Transverse colon (tissue), 4 donors: Measurements from ENCODE around the gene TDRD15. TPM values are rescaled to one million over a fixed set of nuclear protein-coding genes. Genes with fewer than 3 reads are reported as not detected.

Source experiments
- DNase-seq: peaks from one replicate; pipeline ENCODE4 v3.0.0-alpha.2; 2019
- H3K27ac ChIP-seq, 4 donors: fragments of 200-600 bp; sonication (generic); 2 replicates each; pipeline ENCODE4 v1.5.1; 2016 to 2018; ENCODE audit warnings: inconsistent platforms in 4 of 4
- H3K27me3 ChIP-seq: fragments of 200-600 bp; sonication (generic); 2 replicates; pipeline ENCODE4 v1.5.1; 2017; ENCODE audit warnings: inconsistent platforms
- H3K36me3 ChIP-seq, 4 donors: fragments of 200-600 bp; sonication (generic); 2 replicates each; pipeline ENCODE4 v1.5.1; 2017 to 2019; ENCODE audit warnings: inconsistent platforms in 4 of 4
- H3K4me1 ChIP-seq, 4 donors: fragments of 200-600 bp; sonication (generic); 2 replicates each; pipeline ENCODE4 v1.5.1; 2017 to 2020; ENCODE audit warnings: inconsistent platforms in 4 of 4
- H3K4me3 ChIP-seq, 4 donors: fragments of 200-600 bp; sonication (generic); 1 replicate in 1 of 4; 2 replicates in 3 of 4; pipeline versions ENCODE4 v1.5.1 to v1.6.1; 2017 to 2019; ENCODE audit warnings: inconsistent platforms in 4 of 4
- H3K9me3 ChIP-seq, 2 donors: fragments of 200-600 bp; sonication (generic); 2 replicates each; pipeline ENCODE4 v1.5.1; 2017 to 2019; ENCODE audit warnings: inconsistent platforms in 2 of 2
- EP300 ChIP-seq: sonication (generic); formaldehyde crosslinking; IDR thresholded peaks from one replicate; pipeline ENCODE4 v1.6.1; 2017; ENCODE audit warnings: antibody characterized with exemption, low read depth
- POLR2A ChIP-seq: fragments of 450-650 bp; IDR thresholded peaks from one replicate; pipeline ENCODE4 v1.6.1; 2016; ENCODE audit warnings: antibody characterized with exemption, mild to moderate bottlenecking, moderate library complexity
- POLR2AphosphoS5 ChIP-seq, 3 donors: sonication (generic); formaldehyde crosslinking; IDR thresholded peaks; one replicate each; pipeline ENCODE4 v1.6.1; 2016; ENCODE audit warnings: antibody characterized with exemption in 3 of 3
- WGBS, 2 donors: methylation state at CpG; one replicate each; pipeline ENCODE4 v1.1.5; 2018; ENCODE audit warnings: low coverage in 1 of 2; 5-methylcytosine and 5-hydroxymethylcytosine counted together
- in situ Hi-C, 4 donors: fragments of 200-750 bp; cut with MboI; loops; one replicate each; pipeline versions ENCODE4 v1.15.0 to v1.15.1; 2017; ENCODE audit warnings: low sequenced_read_pairs in 3 of 4, low pct_ligation_motif_present in 1 of 4, low pct_unique_long_range_greater_than_20kb in 1 of 4
- intact Hi-C: fragments of 100-400 bp; cut with DNase I; formaldehyde crosslinking; loops from one replicate; pipeline ENCODE4 v1.15.1; 2023; ENCODE audit warnings: low total_unique reads
- total RNA-seq, 4 donors: library from RNA; depleted of rRNA; stranded (reverse); fragments of >200 nt; gene quantifications; one replicate each; pipeline ENCODE4 v1.1.0, GENCODE V29; 2016
- TF ChIP-seq, protein P1 (sequence below), 5 experiments: fragments of 200-600 bp in 3 of 5; fragments of 450-650 bp in 2 of 5; sonication (generic) in 3 of 5; IDR thresholded peaks; 1 replicate in 2 of 5; 2 replicates in 3 of 5; pipeline ENCODE4 v1.5.1; 2016 to 2017; ENCODE audit warnings: antibody characterized with exemption in 5 of 5, inconsistent platforms in 3 of 5, mild to moderate bottlenecking in 2 of 5, moderate library complexity in 1 of 5

The TDRD15 gene
- total RNA-seq, 4 donors from 2014 or later = 0.32 TPM; not detected in 3

DNA sequence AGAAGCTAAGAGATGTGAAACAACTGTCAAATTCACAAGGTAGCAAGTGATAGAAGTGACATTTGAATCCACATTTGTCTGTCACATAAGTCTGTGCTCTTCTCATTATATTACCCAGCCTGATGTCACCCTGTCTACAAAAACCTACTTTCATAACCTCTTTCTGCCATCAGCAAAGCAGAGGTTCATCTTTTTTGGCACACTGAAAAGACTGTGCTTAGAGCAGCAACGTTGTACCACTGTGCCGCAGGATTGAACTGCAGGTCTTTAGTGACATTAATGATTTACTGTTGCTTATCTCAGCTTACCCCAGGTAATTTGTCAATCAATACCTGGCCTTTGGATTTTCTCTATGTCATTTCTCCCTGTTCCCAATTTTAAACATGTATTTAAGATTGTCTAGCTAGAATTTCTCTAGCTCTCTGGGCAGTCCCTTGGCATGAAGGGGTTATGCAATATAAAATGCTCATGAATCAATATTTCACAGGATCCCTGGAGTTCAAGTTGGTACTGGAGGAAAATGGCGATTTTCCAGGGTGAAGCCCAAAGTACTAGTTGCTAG, 31.4 kb upstream of the TDRD15 start:
- H3K4me1 ChIP-seq = no peaks in the 10 kb centered on the region
- DNase-seq = no peak
- 66 to 70% methylated on average over 3 of the region's 3 CpGs for WGBS, 2 donors
- no peaks in the 10 kb centered on the region for H3K9me3 ChIP-seq
- in situ Hi-C loops (no loop called here), intact Hi-C loops (no loop called here)
- H3K27ac ChIP-seq = no peak overlapping the region
- no peaks in the 10 kb centered on the region for H3K36me3 ChIP-seq
- no peak overlapping the region for H3K4me3 ChIP-seq
- no peaks in the 10 kb centered on the region for H3K27me3 ChIP-seq
- TF ChIP-seq POLR2AphosphoS5 (IDR thresholded peaks at IDR 0.05) (no peak), POLR2A (no peak), EP300 (no peak)
- TF ChIP-seq, protein P1, sequence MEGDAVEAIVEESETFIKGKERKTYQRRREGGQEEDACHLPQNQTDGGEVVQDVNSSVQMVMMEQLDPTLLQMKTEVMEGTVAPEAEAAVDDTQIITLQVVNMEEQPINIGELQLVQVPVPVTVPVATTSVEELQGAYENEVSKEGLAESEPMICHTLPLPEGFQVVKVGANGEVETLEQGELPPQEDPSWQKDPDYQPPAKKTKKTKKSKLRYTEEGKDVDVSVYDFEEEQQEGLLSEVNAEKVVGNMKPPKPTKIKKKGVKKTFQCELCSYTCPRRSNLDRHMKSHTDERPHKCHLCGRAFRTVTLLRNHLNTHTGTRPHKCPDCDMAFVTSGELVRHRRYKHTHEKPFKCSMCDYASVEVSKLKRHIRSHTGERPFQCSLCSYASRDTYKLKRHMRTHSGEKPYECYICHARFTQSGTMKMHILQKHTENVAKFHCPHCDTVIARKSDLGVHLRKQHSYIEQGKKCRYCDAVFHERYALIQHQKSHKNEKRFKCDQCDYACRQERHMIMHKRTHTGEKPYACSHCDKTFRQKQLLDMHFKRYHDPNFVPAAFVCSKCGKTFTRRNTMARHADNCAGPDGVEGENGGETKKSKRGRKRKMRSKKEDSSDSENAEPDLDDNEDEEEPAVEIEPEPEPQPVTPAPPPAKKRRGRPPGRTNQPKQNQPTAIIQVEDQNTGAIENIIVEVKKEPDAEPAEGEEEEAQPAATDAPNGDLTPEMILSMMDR (IDR thresholded peaks at IDR 0.05) = no peak

DNA sequence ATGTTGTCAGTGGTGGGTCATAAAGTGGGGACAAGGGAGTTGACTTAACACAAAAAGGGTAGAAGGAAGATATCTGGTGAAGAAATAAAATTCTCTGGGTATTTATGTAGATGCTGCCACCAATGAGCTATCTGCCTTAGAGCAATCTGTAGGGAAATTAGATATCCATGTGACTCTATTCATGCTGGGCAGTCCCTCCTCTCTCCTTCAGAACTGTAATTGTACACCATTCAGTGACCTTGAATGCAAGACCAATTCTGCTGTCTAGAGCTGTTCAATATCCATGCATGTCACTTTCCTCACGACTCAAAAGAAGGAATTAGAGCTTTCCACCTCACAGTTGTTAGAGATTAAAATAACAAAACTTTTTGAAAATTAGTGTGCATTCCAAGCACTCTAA, 28.6 kb upstream of the TDRD15 start:
- DNase-seq = no peak
- intact Hi-C loops (loop anchor here (5.0 kb wide), 1 partner anchor 1988 kb away; no protein-coding TSS in a partner anchor), in situ Hi-C loops (no loop called here)
- H3K4me3 ChIP-seq = no peak overlapping the region
- TF ChIP-seq POLR2A (no peak), POLR2AphosphoS5 (IDR thresholded peaks at IDR 0.05) (no peak), EP300 (no peak)
- TF ChIP-seq, protein P1 (IDR thresholded peaks at IDR 0.05) = no peak
- no peaks in the 10 kb centered on the region for H3K27me3 ChIP-seq
- 50 to 53% methylated on average over 1 of the region's 1 CpG for WGBS, 2 donors
- H3K27ac ChIP-seq = no peak overlapping the region
- H3K36me3 ChIP-seq = no peaks in the 10 kb centered on the region
- no peaks in the 10 kb centered on the region for H3K4me1 ChIP-seq
- H3K9me3 ChIP-seq = no peaks in the 10 kb centered on the region

DNA sequence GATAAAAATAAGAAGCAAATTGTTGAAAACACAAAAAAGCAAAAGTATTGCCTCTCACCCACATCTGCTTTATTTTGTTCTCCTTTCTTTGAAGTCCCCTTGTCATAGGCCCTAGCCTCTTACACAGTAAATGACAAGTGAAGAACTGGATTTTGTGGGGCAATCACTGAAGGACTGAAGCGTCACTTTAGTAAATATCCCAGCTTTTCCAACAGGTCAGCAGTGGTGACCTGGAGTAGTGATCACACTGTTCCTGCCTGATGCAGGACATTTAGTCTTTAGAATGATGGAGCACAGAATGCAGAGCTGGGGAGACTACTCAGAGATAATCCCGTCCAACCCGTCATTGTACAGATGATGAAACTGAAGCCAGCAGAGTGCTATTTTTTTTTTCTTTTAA, 28.1 kb upstream of the TDRD15 start:
- Histone ChIP-seq H3K27me3 (no peaks in the 10 kb centered on the region), H3K36me3 (no peaks in the 10 kb centered on the region), H3K27ac (no peak overlapping the region), H3K9me3 (no peaks in the 10 kb centered on the region), H3K4me3 (no peak overlapping the region), H3K4me1 (no peaks in the 10 kb centered on the region)
- 85 to 92% methylated on average over 3 of the region's 3 CpGs for WGBS, 2 donors
- intact Hi-C loops (loop anchor here (5.0 kb wide), 1 partner anchor 1988 kb away; no protein-coding TSS in a partner anchor), in situ Hi-C loops (no loop called here)
- DNase-seq = no peak
- TF ChIP-seq POLR2AphosphoS5 (IDR thresholded peaks at IDR 0.05) = no peak
- TF ChIP-seq EP300 = no peak
- no peak for TF ChIP-seq POLR2A
- TF ChIP-seq, protein P1 (IDR thresholded peaks at IDR 0.05) = no peak

DNA sequence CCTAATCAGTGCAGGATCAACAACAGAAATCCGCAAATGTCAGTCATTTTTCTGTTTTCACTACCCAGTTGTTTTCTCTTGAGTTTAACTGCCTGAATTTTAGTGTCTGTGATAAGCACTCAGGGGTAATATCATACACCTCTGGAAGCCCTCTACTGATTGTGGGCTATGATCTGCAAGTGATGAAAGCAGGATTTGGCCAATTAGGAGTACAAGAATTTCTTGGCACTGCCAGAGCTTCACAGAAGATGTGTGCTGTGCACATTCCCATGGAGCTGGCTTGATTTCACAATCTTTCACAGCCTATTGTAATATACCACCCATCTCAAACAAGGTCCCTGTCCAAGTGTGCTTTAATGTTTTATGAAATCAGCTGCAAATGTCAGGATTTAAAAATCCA, 27.3 kb upstream of the TDRD15 start:
- no peaks in the 10 kb centered on the region for H3K4me1 ChIP-seq
- TF ChIP-seq POLR2AphosphoS5 (IDR thresholded peaks at IDR 0.05) (no peak), POLR2A (no peak), EP300 (no peak)
- TF ChIP-seq, protein P1 (IDR thresholded peaks at IDR 0.05) = no peak
- no peaks in the 10 kb centered on the region for H3K9me3 ChIP-seq
- H3K27ac ChIP-seq = no peak overlapping the region
- no peaks in the 10 kb centered on the region for H3K36me3 ChIP-seq
- H3K4me3 ChIP-seq = no peak overlapping the region
- no peak for DNase-seq
- WGBS, 2 donors = 96 to 100% methylated on average over 1 of the region's 1 CpG
- in situ Hi-C loops = no loop called here
- H3K27me3 ChIP-seq = no peaks in the 10 kb centered on the region
- intact Hi-C loops = loop anchor here (5.0 kb wide), 1 partner anchor 1989 kb away; no protein-coding TSS in a partner anchor
